GM18507 (cell line): ENCODE data around the gene SHOC2.
A peak's percentile ranks its signal among the peaks of the same experiment; 100 is the strongest.
"Not testable (repeated sequence)": the region's sequence is repeated elsewhere in the genome, so short reads cannot be mapped to it uniquely, and the experiment has no call there.

Experiments
- DNase-seq: peaks from one replicate; pipeline ENCODE4 v3.0.0; 2011; ENCODE audit warnings: low read depth; ENCODE audit not compliant: insufficient read length; ENCODE audit errors: extremely low spot score
- FAIRE-seq: peaks from 2 replicates; lab custom pipeline; 2011; peaks lifted over from hg19 to GRCh38; lab: Jason Lieb, UNC

SHOC2 gene

GRCh38 chr10:110898391-110898790 is 21.0 kb upstream of the SHOC2 start:
- FAIRE-seq = no peak

GRCh38 chr10:110900983-110901382 is 18.4 kb upstream of the SHOC2 start:
- DNase-seq (no peak), FAIRE-seq (no peak)

More at GRCh38 chr10:110898391-110898790, 21.0 kb upstream of the SHOC2 start:
- no peak for DNase-seq

GRCh38 chr10:110901954-110902819 is 17.2 kb upstream of the SHOC2 start:
- DNase-seq (no peak), FAIRE-seq (peak; percentile 51)

GRCh38 chr10:110903280-110904278 is 15.8 kb upstream of the SHOC2 start:
- DNase-seq (no peak), FAIRE-seq (peak; percentile 45)

GRCh38 chr10:110910138-110910537 is 9.3 kb upstream of the SHOC2 start:
- no peak for FAIRE-seq
- no peak for DNase-seq

- FAIRE-seq (no peak), DNase-seq (no peak)
Measured at GRCh38 chr10:110912374-110912773, 7.0 kb upstream of the SHOC2 start.

GRCh38 chr10:110914431-110914830 is 5.0 kb upstream of the SHOC2 start:
- no peak for FAIRE-seq

GRCh38 chr10:110915035-110915434 is 4.4 kb upstream of the SHOC2 start:
- DNase-seq (no peak), FAIRE-seq (peak; percentile 78)

More at GRCh38 chr10:110914431-110914830, 5.0 kb upstream of the SHOC2 start:
- no peak for DNase-seq

- not testable (repeated sequence) for DNase-seq
- peak; percentile 12 for FAIRE-seq
Measured at GRCh38 chr10:110915600-110915999, 3.8 kb upstream of the SHOC2 start.

- FAIRE-seq = peak; percentile 21
- no peak for DNase-seq
Measured at GRCh38 chr10:110916554-110917346, 2.7 kb upstream of the SHOC2 start.

GRCh38 chr10:110918269-110918642 is 1.1 kb upstream of the SHOC2 start:
- FAIRE-seq = no peak

GRCh38 chr10:110918643-110919348 is 608 bp upstream of the SHOC2 start, which contains the start of gene BBIP1:
Gene BBIP1 (minus strand): TSS chr10:110919180. CDS start chr10:110918157, 1,023 bp downstream.
- FAIRE-seq = peak; percentile 99
- peak; percentile 72 for DNase-seq

More at GRCh38 chr10:110918269-110918642, 1.1 kb upstream of the SHOC2 start:
- DNase-seq = no peak

GRCh38 chr10:110919971-110920881 is 822 bp downstream of the SHOC2 start:
- DNase-seq (no peak), FAIRE-seq (peak; percentile 89)

- FAIRE-seq = peak; percentile 93
- DNase-seq = no peak
Measured at GRCh38 chr10:110923856-110924493, 4.6 kb downstream of the SHOC2 start.

- FAIRE-seq (no peak), DNase-seq (no peak)
Measured at GRCh38 chr10:110927461-110927860, 8.1 kb downstream of the SHOC2 start.

- no peak for DNase-seq
- FAIRE-seq = no peak
Measured at GRCh38 chr10:110931769-110932381, 12.5 kb downstream of the SHOC2 start.
